Endothelial cell (in vitro differentiated cells): ENCODE data around the gene EEF1A2. TPM values are rescaled to one million over a fixed set of nuclear protein-coding genes. Genes with fewer than 3 reads are reported as not detected.

ENCODE experiments used
- DNase-seq: peaks from one replicate; pipeline ENCODE4 v3.0.0; 2021; ENCODE audit warnings: low spot score
- H3K27ac Mint-ChIP-seq: one replicate; pipeline ENCODE4 v1.8.0; 2021; ENCODE audit warnings: mixed read lengths, inconsistent platforms; ENCODE audit not compliant: unreplicated experiment
- H3K27me3 Mint-ChIP-seq: one replicate; pipeline ENCODE4 v1.8.0; 2021; ENCODE audit warnings: mild to moderate bottlenecking, moderate library complexity, mixed read lengths, inconsistent platforms; ENCODE audit not compliant: unreplicated experiment
- H3K36me3 Mint-ChIP-seq: one replicate; pipeline ENCODE4 v1.8.0; 2021; ENCODE audit warnings: mild to moderate bottlenecking, low read depth, mixed read lengths, inconsistent platforms; ENCODE audit not compliant: unreplicated experiment
- H3K4me1 Mint-ChIP-seq: one replicate; pipeline ENCODE4 v1.8.0; 2021; ENCODE audit warnings: mild to moderate bottlenecking, mixed read lengths, inconsistent platforms; ENCODE audit not compliant: unreplicated experiment
- H3K4me3 Mint-ChIP-seq: one replicate; pipeline ENCODE4 v1.8.0; 2021; ENCODE audit warnings: mild to moderate bottlenecking, mixed read lengths, inconsistent platforms; ENCODE audit not compliant: unreplicated experiment
- H3K9me3 Mint-ChIP-seq: one replicate; pipeline ENCODE4 v1.8.0; 2021; ENCODE audit warnings: mixed read lengths, inconsistent platforms; ENCODE audit not compliant: unreplicated experiment
- CTCF ChIP-seq: fragments of 200-600 bp; sonication (generic); IDR thresholded peaks from one replicate; pipeline ENCODE4 v1.5.0; 2021; ENCODE audit warnings: antibody characterized with exemption; ENCODE audit not compliant: unreplicated experiment
- total RNA-seq: library from RNA; stranded (reverse); fragmentation: NEBNext Ultra II Directional; extraction: Animal tissue kit (Norgen Biotek cat#: 25700); gene quantifications from one replicate; pipeline ENCODE4 v1.2.1, GENCODE V29; 2021; ENCODE audit not compliant: unreplicated experiment

Gene EEF1A2
- total RNA-seq, 1 donor from 2014 or later = 0.31 TPM

- Mint-ChIP-seq H3K9me3 (no peaks in the 10 kb centered on the region), H3K36me3 (no peaks in the 10 kb centered on the region), H3K27ac (no peak overlapping the region), H3K27me3 (peaks cover 7% of the 10 kb centered on the region), H3K4me1 (no peaks in the 10 kb centered on the region), H3K4me3 (no peak overlapping the region)
- TF ChIP-seq CTCF = no peak
- no peak for DNase-seq
Observed at GRCh38 chr20:63477944-63478343, 20.9 kb downstream of the EEF1A2 start.

GRCh38 chr20:63477061-63477616 lies 21.7 kb downstream of the EEF1A2 start:
- TF ChIP-seq CTCF = no peak
- no peak for DNase-seq
- Mint-ChIP-seq H3K27ac (peak overlapping the region; percentile 18), H3K9me3 (no peaks in the 10 kb centered on the region), H3K4me1 (no peaks in the 10 kb centered on the region), H3K27me3 (peaks cover 3% of the 10 kb centered on the region), H3K36me3 (no peaks in the 10 kb centered on the region), H3K4me3 (no peak overlapping the region)

GRCh38 chr20:63475209-63475608 lies 23.7 kb downstream of the EEF1A2 start:
- H3K9me3 Mint-ChIP-seq = no peaks in the 10 kb centered on the region
- H3K4me1 Mint-ChIP-seq = no peaks in the 10 kb centered on the region
- TF ChIP-seq CTCF = no peak
- H3K36me3 Mint-ChIP-seq = no peaks in the 10 kb centered on the region
- no peak overlapping the region for H3K27ac Mint-ChIP-seq
- H3K27me3 Mint-ChIP-seq = peaks cover 2% of the 10 kb centered on the region
- no peak overlapping the region for H3K4me3 Mint-ChIP-seq
- DNase-seq = peak; percentile 56

- DNase-seq = no peak
- no peaks in the 10 kb centered on the region for H3K36me3 Mint-ChIP-seq
- H3K4me1 Mint-ChIP-seq = no peaks in the 10 kb centered on the region
- H3K27me3 Mint-ChIP-seq = peaks cover 2% of the 10 kb centered on the region
- H3K4me3 Mint-ChIP-seq = no peak overlapping the region
- H3K27ac Mint-ChIP-seq = no peak overlapping the region
- no peaks in the 10 kb centered on the region for H3K9me3 Mint-ChIP-seq
- TF ChIP-seq CTCF = no peak
Observed at GRCh38 chr20:63473555-63474449, 25.1 kb downstream of the EEF1A2 start.

GRCh38 chr20:63472862-63473390 lies 26.0 kb downstream of the EEF1A2 start:
- H3K4me1 Mint-ChIP-seq = no peaks in the 10 kb centered on the region
- no peak for TF ChIP-seq CTCF
- H3K27ac Mint-ChIP-seq = no peak overlapping the region
- H3K36me3 Mint-ChIP-seq = no peaks in the 10 kb centered on the region
- no peaks in the 10 kb centered on the region for H3K9me3 Mint-ChIP-seq
- DNase-seq = no peak
- no peaks in the 10 kb centered on the region for H3K27me3 Mint-ChIP-seq
- H3K4me3 Mint-ChIP-seq = no peak overlapping the region
